ENCODE results near the gene SERPINA1. TPM values are rescaled to one million over a fixed set of nuclear protein-coding genes. Genes with fewer than 3 reads are reported as not detected.

SERPINA1 gene
- total and polyA plus RNA-seq, 10 of the 15 experiments (the other 5 are each of a cell fraction or from before 2014, with no cell fraction given): 0.16 to 6.6 (median 0.53) TPM

- Histone ChIP-seq H3K4me1 (ENCODE audit: control insufficient read depth, insufficient read depth, low read length) (no peaks in the 10 kb centered on the region; the same call in 1 of the 2 replicates), H4K20me1 (ENCODE audit: control insufficient read depth, insufficient read depth) (no peaks in the 10 kb centered on the region), H3K27me3 (replicated peaks in 1 of 2; ENCODE audit: control insufficient read depth in 2 of 2, insufficient read depth in 2 of 2, low read length in 1 of 2) (no peaks in the 10 kb centered on the region), H3K36me3 (ENCODE audit: control insufficient read depth in 2 of 2, insufficient read depth in 2 of 2, low read length in 1 of 2) (no peaks in the 10 kb centered on the region), H3K27ac (ENCODE audit: control insufficient read depth, insufficient read depth) (no peak overlapping the region), H3K9ac (ENCODE audit: control insufficient read depth, insufficient read depth, low read length) (no peak overlapping the region), H3K9me3 (replicated peaks; ENCODE audit: control insufficient read depth, insufficient read depth, low read length) (no peaks in the 10 kb centered on the region), H3K4me3 (no peak overlapping the region), H3K4me2 (ENCODE audit: control insufficient read depth, insufficient read depth) (no peak overlapping the region), H3K79me2 (ENCODE audit: control insufficient read depth, insufficient read depth, low read length) (no peaks in the 10 kb centered on the region), H2AFZ (ENCODE audit: control insufficient read depth, low read depth, low read length) (no peak overlapping the region)
- 48% methylated on average over 14 of the region's 14 CpGs for WGBS (ENCODE audit: insufficient coverage, insufficient replicate concordance, low lambda C conversion rate, missing lambda C conversion rate)
- FAIRE-seq: no peak
- ATAC-seq: no peak
- BruUV-seq (replicated peaks): no TSS peak
- ChIA-PET SMC1A (ENCODE audit: uncharacterized antibody, unreplicated experiment) (no interaction called here), CTCF (no interaction called here), POLR2A (no interaction called here), RAD21 (ENCODE audit: unreplicated experiment) (no interaction called here)
- intact Hi-C loops (cut with micrococcal nuclease; ENCODE audit: unreplicated experiment): no loop called here
- no peak for DNase-seq (ENCODE audit: low read depth, low spot score)
- in situ Hi-C loops (cut with MboI): no loop called here
- TF ChIP-seq GABPA (IDR thresholded peaks at IDR 0.05; ENCODE audit: low read depth) (no peak), CBFB (IDR thresholded peaks at IDR 0.05; ENCODE audit: low read depth) (no peak), TCF3 (IDR thresholded peaks at IDR 0.05; ENCODE audit: borderline replicate concordance, insufficient read depth, low read depth, low read length) (no peak), PRDM15 (CRISPR knock-in tag; IDR thresholded peaks at IDR 0.05) (no peak), SUPT20H (IDR thresholded peaks at IDR 0.05; ENCODE audit: borderline replicate concordance, control insufficient read depth, low read depth, low read length) (no peak), NFYA (IDR thresholded peaks at IDR 0.05; ENCODE audit: borderline replicate concordance, low read depth, low read length) (no peak), BHLHE40 (IDR thresholded peaks at IDR 0.05; ENCODE audit: borderline replicate concordance in 1 of 2, low read depth in 2 of 2, low read length in 1 of 2) (no peak), NFIC (IDR thresholded peaks at IDR 0.05; ENCODE audit: low read depth, low read length) (no peak), KLF5 (IDR thresholded peaks at IDR 0.05; ENCODE audit: partially characterized antibody) (no peak), HCFC1 (IDR thresholded peaks at IDR 0.05; ENCODE audit: low read length) (no peak), TARDBP (IDR thresholded peaks at IDR 0.05; ENCODE audit: borderline replicate concordance) (no peak), SMARCA5 (IDR thresholded peaks at IDR 0.05) (no peak)
Measured at GRCh38 chr14:94386085-94387031, 2.0 kb downstream of the SERPINA1 start.
